Neural cell (in vitro differentiated cells): ENCODE results near the gene EIF1AY.

ENCODE experiments used
- CTCF ChIP-seq: fragments of 450-650 bp; IDR thresholded peaks from 2 replicates; pipeline ENCODE4 v1.5.1; 2014; ENCODE audit warnings: antibody characterized with exemption, mild to moderate bottlenecking, moderate library complexity; ENCODE audit not compliant: poor library complexity, severe bottlenecking
- EP300 ChIP-seq: fragments of 450-650 bp; conservative IDR thresholded peaks from 2 replicates; pipeline ENCODE4 v1.6.1; 2014; ENCODE audit warnings: antibody characterized with exemption, mild to moderate bottlenecking, moderate library complexity; ENCODE audit not compliant: poor library complexity, severe bottlenecking
- EZH2 ChIP-seq: fragments of 200-600, 300-800 bp; shearing (Covaris generic), sonication (generic); IDR thresholded peaks from 2 replicates; pipeline ENCODE4 v1.6.1; 2014; ENCODE audit warnings: antibody characterized with exemption, low read length, borderline replicate concordance, mild to moderate bottlenecking; ENCODE audit not compliant: insufficient read depth, poor library complexity, severe bottlenecking
- MXI1 ChIP-seq: fragments of 450-650 bp; conservative IDR thresholded peaks from 2 replicates; pipeline ENCODE4 v1.6.1; 2014; ENCODE audit warnings: antibody characterized with exemption, mild to moderate bottlenecking; ENCODE audit not compliant: poor library complexity, severe bottlenecking
- POLR2AphosphoS5 ChIP-seq: IDR thresholded peaks from 2 replicates; pipeline ENCODE4 v1.6.1; 2012
- RAD21 ChIP-seq: fragments of 450-650 bp; conservative IDR thresholded peaks from 2 replicates; pipeline ENCODE4 v1.6.1; 2014; ENCODE audit warnings: antibody characterized with exemption, mild to moderate bottlenecking, moderate library complexity
- REST ChIP-seq: IDR thresholded peaks from 2 replicates; pipeline ENCODE4 v1.6.1; 2012; ENCODE audit warnings: borderline replicate concordance
- SMC3 ChIP-seq: fragments of 450-650 bp; conservative IDR thresholded peaks from 2 replicates; pipeline ENCODE4 v1.6.1; 2014; ENCODE audit warnings: antibody characterized with exemption, mild to moderate bottlenecking, moderate library complexity; ENCODE audit not compliant: poor library complexity
- TAF1 ChIP-seq: IDR thresholded peaks from 2 replicates; pipeline ENCODE4 v1.6.1; 2012; ENCODE audit warnings: low read depth

GRCh38 chrY:20555820-20556219, 19.8 kb upstream of the EIF1AY start:
- no peak for TF ChIP-seq CTCF
- no peak for TF ChIP-seq EZH2
- TF ChIP-seq REST, result no peak
- no peak for TF ChIP-seq EP300
- no peak for TF ChIP-seq TAF1
- no peak for TF ChIP-seq RAD21
- TF ChIP-seq POLR2AphosphoS5, result no peak
- TF ChIP-seq SMC3, result no peak
- no peak for TF ChIP-seq MXI1
